ENCODE results near the gene DNAJC4.

DNA sequence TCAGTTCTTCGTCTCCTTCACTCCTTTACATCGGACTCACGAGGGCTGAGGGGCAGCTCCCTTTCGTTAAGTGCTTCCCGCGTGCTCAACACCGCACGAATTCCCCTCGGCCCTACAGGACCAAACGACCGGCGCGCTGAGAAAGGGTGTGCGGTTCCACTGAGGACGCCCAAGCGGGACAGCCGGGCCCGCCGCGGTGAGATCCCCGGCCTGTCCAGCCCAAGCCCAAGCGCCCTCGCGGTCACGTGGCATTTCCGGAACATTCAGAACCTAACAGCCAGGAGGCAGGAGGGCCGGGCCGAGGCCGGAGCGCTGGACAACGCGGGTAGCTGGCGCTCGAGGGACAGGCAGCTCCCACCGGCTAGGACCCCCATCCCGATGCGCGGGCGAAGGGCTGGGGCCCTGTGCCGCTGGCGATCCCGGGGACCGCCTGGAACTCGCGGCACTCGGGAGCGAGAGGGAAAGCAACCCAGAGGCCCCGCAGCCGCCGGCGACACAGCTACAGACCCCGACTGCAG lies 45.1 kb upstream of the DNAJC4 start:
- TF ChIP-seq CTCF (conservative IDR thresholded peaks at IDR 0.05 in 1 of 2, IDR thresholded peaks at IDR 0.05 in 1 of 2; ENCODE audit: low read depth in 1 of 2, low read length in 2 of 2), result peak; percentile 28 to 54
- TF ChIP-seq EZH2 (IDR thresholded peaks at IDR 0.05; ENCODE audit: low read length, missing control alignments), result no peak

Data from fibroblast of lung (primary cell).